HG02981 (cell line): ENCODE data around the gene DNAH1.

ENCODE experiments used
- ATAC-seq: cut with Tn5 transposase; IDR thresholded peaks from one replicate; pipeline ENCODE4 v1.9.1; 2021; ENCODE audit warnings: mild to moderate bottlenecking, moderate library complexity; ENCODE audit not compliant: unreplicated experiment

Gene DNAH1

GRCh38 chr3:52385157-52385556 is 69.0 kb downstream of the DNAH1 start:
- ATAC-seq, result no peak

- ATAC-seq, result no peak
Observed at GRCh38 chr3:52387481-52387880, 71.4 kb downstream of the DNAH1 start.

- ATAC-seq, result no peak
Observed at GRCh38 chr3:52388348-52388821, 72.3 kb downstream of the DNAH1 start.

GRCh38 chr3:52388933-52389332 is 72.8 kb downstream of the DNAH1 start:
- ATAC-seq, result no peak

GRCh38 chr3:52391096-52391495 is 75.0 kb downstream of the DNAH1 start:
- no peak for ATAC-seq

GRCh38 chr3:52392216-52392930 is 76.3 kb downstream of the DNAH1 start:
- ATAC-seq, result no peak

GRCh38 chr3:52393131-52393807 is 77.2 kb downstream of the DNAH1 start:
- ATAC-seq, result no peak

GRCh38 chr3:52393959-52394670 is 78.0 kb downstream of the DNAH1 start:
- ATAC-seq, result no peak

- no peak for ATAC-seq
Observed at GRCh38 chr3:52394751-52395502, 78.8 kb downstream of the DNAH1 start.

- no peak for ATAC-seq
Observed at GRCh38 chr3:52395503-52395865, 79.4 kb downstream of the DNAH1 start.

- no peak for ATAC-seq
Observed at GRCh38 chr3:52396011-52396906, 80.1 kb downstream of the DNAH1 start.

- no peak for ATAC-seq
Observed at GRCh38 chr3:52396907-52397591, 80.9 kb downstream of the DNAH1 start.

GRCh38 chr3:52397676-52398399 is 81.7 kb downstream of the DNAH1 start:
- no peak for ATAC-seq

- no peak for ATAC-seq
Observed at GRCh38 chr3:52398670-52399081, 82.6 kb downstream of the DNAH1 start.

GRCh38 chr3:52399131-52399530 is 83.0 kb downstream of the DNAH1 start:
- no peak for ATAC-seq

- ATAC-seq, result no peak
Observed at GRCh38 chr3:52399593-52399992, 83.5 kb downstream of the DNAH1 start.

GRCh38 chr3:52400275-52400793 is 84.2 kb downstream of the DNAH1 start:
- ATAC-seq, result no peak

- ATAC-seq, result no peak
Observed at GRCh38 chr3:52401021-52401420, 84.9 kb downstream of the DNAH1 start.

GRCh38 chr3:52401551-52401950 is 85.4 kb downstream of the DNAH1 start:
- no peak for ATAC-seq
